Measurements from ENCODE around the gene AHNAK2. TPM values are rescaled to one million over a fixed set of nuclear protein-coding genes. Genes with fewer than 3 reads are reported as not detected.

AHNAK2 gene
- total and polyA plus RNA-seq, 2 experiments from 2014 or later, result 38.3 to 58.0 TPM

GRCh38 chr14:105025429-105025828 is 47.3 kb upstream of the AHNAK2 start:
- Histone ChIP-seq H3K9me2 (ENCODE audit: insufficient read depth) (no peaks in the 10 kb centered on the region), H3F3A (ENCODE audit: insufficient read depth) (peaks cover 64% of the 10 kb centered on the region), H3K27me3 (replicated peaks; ENCODE audit: insufficient read depth) (no peaks in the 10 kb centered on the region), H3K4me2 (ENCODE audit: unreplicated experiment) (peak overlapping the region; percentile 18), H3K9me3 (ENCODE audit: low read depth) (no peaks in the 10 kb centered on the region), H3K9ac (peak overlapping the region; percentile 33), H4K20me1 (ENCODE audit: insufficient read depth) (no peaks in the 10 kb centered on the region), H3K4me3 (no peak overlapping the region), H3K4me1 (ENCODE audit: insufficient read depth) (peaks cover 48% of the 10 kb centered on the region), H3K27ac (peak overlapping the region; percentile 94), H3K79me2 (ENCODE audit: insufficient read depth) (peaks cover 17% of the 10 kb centered on the region), H2AFZ (no peak overlapping the region), H3K36me3 (ENCODE audit: low read depth) (no peaks in the 10 kb centered on the region)
- DNase-seq, result no peak
- TF ChIP-seq EZH2 (IDR thresholded peaks at IDR 0.05; ENCODE audit: insufficient read depth, poor library complexity, severe bottlenecking), result no peak
- no peak for TF ChIP-seq EZH2phosphoT487 (IDR thresholded peaks at IDR 0.05; ENCODE audit: insufficient read depth, low read depth)
- WGBS, 2 experiments (ENCODE audit: low coverage in 1 of 2, low lambda C conversion rate in 2 of 2, missing lambda C conversion rate in 2 of 2), result 97 to 99% methylated on average over 6 of the region's 6 CpGs
- in situ Hi-C loops (cut with MboI), result no loop called here

- Histone ChIP-seq H3K9me3 (ENCODE audit: low read depth) (no peaks in the 10 kb centered on the region), H3K27me3 (replicated peaks; ENCODE audit: insufficient read depth) (no peaks in the 10 kb centered on the region), H4K20me1 (ENCODE audit: insufficient read depth) (no peaks in the 10 kb centered on the region), H3F3A (ENCODE audit: insufficient read depth) (peaks cover 71% of the 10 kb centered on the region), H3K36me3 (ENCODE audit: low read depth) (no peaks in the 10 kb centered on the region), H3K4me2 (ENCODE audit: unreplicated experiment) (peak overlapping the region; percentile 96), H3K27ac (peak overlapping the region; percentile 94), H2AFZ (no peak overlapping the region), H3K79me2 (ENCODE audit: insufficient read depth) (peaks cover 31% of the 10 kb centered on the region), H3K9ac (peak overlapping the region; percentile 54), H3K4me3 (peak overlapping the region; percentile 37), H3K4me1 (ENCODE audit: insufficient read depth) (peaks cover 55% of the 10 kb centered on the region), H3K9me2 (ENCODE audit: insufficient read depth) (no peaks in the 10 kb centered on the region)
- DNase-seq, result peak; percentile 78
- no peak for TF ChIP-seq EZH2phosphoT487 (IDR thresholded peaks at IDR 0.05; ENCODE audit: insufficient read depth, low read depth)
- in situ Hi-C loops (cut with MboI), result no loop called here
- whole genome bisulfite sequencing, 2 experiments (ENCODE audit: low coverage in 1 of 2, low lambda C conversion rate in 2 of 2, missing lambda C conversion rate in 2 of 2), result 71 to 73% methylated on average over 4 of the region's 4 CpGs
These were observed 45.8 kb upstream of the AHNAK2 start for GRCh38 chr14:105023791-105024480.

- H3K4me3 ChIP-seq, result 0 out of 2 replicates have a peak overlapping the region, but pooled peaks have one; percentile 37
- H3K4me2 ChIP-seq (ENCODE audit: unreplicated experiment), result peak overlapping the region; percentile 96
- no peak for TF ChIP-seq EZH2 (IDR thresholded peaks at IDR 0.05; ENCODE audit: insufficient read depth, poor library complexity, severe bottlenecking)
- H3F3A ChIP-seq (ENCODE audit: insufficient read depth), result peaks cover 64% of the 10 kb centered on the region
- no peaks in the 10 kb centered on the region for H3K36me3 ChIP-seq (ENCODE audit: low read depth)
- H3K27me3 ChIP-seq (replicated peaks; ENCODE audit: insufficient read depth), result no peaks in the 10 kb centered on the region
- no peak overlapping the region for H2AFZ ChIP-seq
- peaks cover 51% of the 10 kb centered on the region for H3K4me1 ChIP-seq (ENCODE audit: insufficient read depth)
- H3K9ac ChIP-seq, result peak overlapping the region; percentile 54
- 74 to 78% methylated on average over 11 of the region's 11 CpGs for WGBS, 2 experiments (ENCODE audit: low coverage in 1 of 2, low lambda C conversion rate in 2 of 2, missing lambda C conversion rate in 2 of 2)
- H3K9me3 ChIP-seq (ENCODE audit: low read depth), result no peaks in the 10 kb centered on the region
- H3K79me2 ChIP-seq (ENCODE audit: insufficient read depth), result peaks cover 39% of the 10 kb centered on the region
- no peaks in the 10 kb centered on the region for H3K9me2 ChIP-seq (ENCODE audit: insufficient read depth)
- peak; percentile 39 for DNase-seq
- in situ Hi-C loops (cut with MboI), result no loop called here
- no peaks in the 10 kb centered on the region for H4K20me1 ChIP-seq (ENCODE audit: insufficient read depth)
- peak overlapping the region; percentile 94 for H3K27ac ChIP-seq
These were observed 45.0 kb upstream of the AHNAK2 start for GRCh38 chr14:105023144-105023543.

GRCh38 chr14:105022276-105022670 is 44.1 kb upstream of the AHNAK2 start:
- Histone ChIP-seq H3K27me3 (replicated peaks; ENCODE audit: insufficient read depth) (no peaks in the 10 kb centered on the region), H3K36me3 (ENCODE audit: low read depth) (no peaks in the 10 kb centered on the region), H3K4me3 (peak overlapping the region; percentile 97), H3K79me2 (ENCODE audit: insufficient read depth) (peaks cover 48% of the 10 kb centered on the region), H3K9ac (peak overlapping the region; percentile 94), H3K4me1 (ENCODE audit: insufficient read depth) (peaks cover 42% of the 10 kb centered on the region), H3K9me3 (ENCODE audit: low read depth) (no peaks in the 10 kb centered on the region), H4K20me1 (ENCODE audit: insufficient read depth) (no peaks in the 10 kb centered on the region), H2AFZ (no peak overlapping the region), H3F3A (ENCODE audit: insufficient read depth) (peaks cover 55% of the 10 kb centered on the region), H3K4me2 (ENCODE audit: unreplicated experiment) (peak overlapping the region; percentile 96), H3K9me2 (ENCODE audit: insufficient read depth) (no peaks in the 10 kb centered on the region), H3K27ac (peak overlapping the region; percentile 94)
- DNase-seq, result peak; percentile 36
- 96 to 100% methylated on average over 2 of the region's 2 CpGs for WGBS, 2 experiments (ENCODE audit: low coverage in 1 of 2, low lambda C conversion rate in 2 of 2, missing lambda C conversion rate in 2 of 2)
- no peak for TF ChIP-seq EZH2phosphoT487 (IDR thresholded peaks at IDR 0.05; ENCODE audit: insufficient read depth, low read depth)
- TF ChIP-seq EZH2 (IDR thresholded peaks at IDR 0.05; ENCODE audit: insufficient read depth, poor library complexity, severe bottlenecking), result no peak
- in situ Hi-C loops (cut with MboI), result no loop called here
